ENCODE results near the gene SMIM14.
"Not testable (repeated sequence)": the region's sequence is repeated elsewhere in the genome, so short reads cannot be mapped to it uniquely, and the experiment has no call there.

SMIM14 gene

DNA sequence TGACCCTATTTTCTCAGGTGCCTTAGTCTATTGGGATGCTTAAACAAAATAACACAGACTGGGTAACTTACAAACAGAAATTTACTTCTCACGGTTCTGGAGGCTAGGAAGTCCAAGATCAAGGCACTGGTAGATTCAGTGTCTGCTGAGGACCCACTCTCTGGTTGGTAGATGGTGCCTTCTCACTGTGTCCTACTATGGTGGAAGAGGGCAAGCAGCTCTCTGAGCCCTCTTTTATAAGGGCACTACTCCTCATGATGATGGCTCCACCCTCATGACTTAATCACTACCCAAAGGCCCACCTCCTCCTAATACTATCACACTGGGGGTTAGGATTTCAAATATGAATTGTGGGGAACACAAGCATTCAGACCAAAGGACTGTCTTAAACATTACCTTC is 11.8 kb downstream of the SMIM14 start:
- Histone ChIP-seq H3K4me3 (no peak overlapping the region), H3K27ac (no peak overlapping the region)
- TF ChIP-seq, protein P1, sequence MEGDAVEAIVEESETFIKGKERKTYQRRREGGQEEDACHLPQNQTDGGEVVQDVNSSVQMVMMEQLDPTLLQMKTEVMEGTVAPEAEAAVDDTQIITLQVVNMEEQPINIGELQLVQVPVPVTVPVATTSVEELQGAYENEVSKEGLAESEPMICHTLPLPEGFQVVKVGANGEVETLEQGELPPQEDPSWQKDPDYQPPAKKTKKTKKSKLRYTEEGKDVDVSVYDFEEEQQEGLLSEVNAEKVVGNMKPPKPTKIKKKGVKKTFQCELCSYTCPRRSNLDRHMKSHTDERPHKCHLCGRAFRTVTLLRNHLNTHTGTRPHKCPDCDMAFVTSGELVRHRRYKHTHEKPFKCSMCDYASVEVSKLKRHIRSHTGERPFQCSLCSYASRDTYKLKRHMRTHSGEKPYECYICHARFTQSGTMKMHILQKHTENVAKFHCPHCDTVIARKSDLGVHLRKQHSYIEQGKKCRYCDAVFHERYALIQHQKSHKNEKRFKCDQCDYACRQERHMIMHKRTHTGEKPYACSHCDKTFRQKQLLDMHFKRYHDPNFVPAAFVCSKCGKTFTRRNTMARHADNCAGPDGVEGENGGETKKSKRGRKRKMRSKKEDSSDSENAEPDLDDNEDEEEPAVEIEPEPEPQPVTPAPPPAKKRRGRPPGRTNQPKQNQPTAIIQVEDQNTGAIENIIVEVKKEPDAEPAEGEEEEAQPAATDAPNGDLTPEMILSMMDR (IDR thresholded peaks at IDR 0.05) = no peak
- no peak for DNase-seq (ENCODE audit: low spot score)

DNA sequence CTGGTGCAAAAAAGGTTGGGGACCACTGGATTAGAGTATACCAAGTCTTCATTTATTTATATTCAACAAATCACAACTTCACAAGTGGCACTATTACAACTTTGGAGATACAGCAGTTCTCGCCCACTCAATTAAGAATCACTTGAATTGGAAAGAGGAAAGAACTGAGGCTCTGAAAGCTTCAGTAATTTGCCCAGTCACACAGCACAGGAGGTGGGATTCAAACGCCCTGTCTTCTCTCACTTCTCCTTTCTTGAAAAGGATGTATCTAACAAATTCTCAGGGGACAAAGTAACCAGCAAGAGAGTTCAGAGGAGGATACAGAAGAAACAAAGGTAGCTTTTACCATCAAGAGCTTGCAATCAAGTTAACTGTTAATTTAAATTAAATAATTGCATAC is 12.4 kb downstream of the SMIM14 start:
- TF ChIP-seq, protein P1 (IDR thresholded peaks at IDR 0.05) = no peak
- DNase-seq (ENCODE audit: low spot score) = no peak

DNA sequence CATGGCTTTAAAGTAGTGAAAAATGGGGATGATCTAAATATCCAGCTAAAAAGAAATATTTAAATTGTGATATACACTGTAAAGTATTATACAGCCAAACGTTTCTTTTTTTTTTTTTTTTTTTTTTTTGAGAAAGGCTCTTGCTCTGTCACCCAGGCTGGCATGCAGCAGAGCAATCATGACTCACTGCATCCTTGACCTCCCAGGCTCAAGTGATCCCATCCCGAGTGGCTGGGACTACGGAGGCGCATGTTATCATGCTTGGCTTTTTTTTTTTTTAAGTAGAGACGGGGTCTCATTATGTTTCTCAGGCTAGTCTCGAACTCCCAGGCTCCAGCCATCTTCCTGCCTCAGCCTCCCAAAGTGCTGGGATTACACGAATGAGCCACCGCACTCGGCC is 17.1 kb downstream of the SMIM14 start:
- Histone ChIP-seq H3K27ac (peak overlapping the region; percentile 62 to 69), H3K4me3 (no peak overlapping the region)
- TF ChIP-seq, protein P1 (IDR thresholded peaks at IDR 0.05) = no peak
- DNase-seq (ENCODE audit: low spot score) = no peak

More for the DNA sequence above, 12.4 kb downstream of the SMIM14 start:
- no peak overlapping the region for H3K27ac ChIP-seq
- no peak overlapping the region for H3K4me3 ChIP-seq

DNA sequence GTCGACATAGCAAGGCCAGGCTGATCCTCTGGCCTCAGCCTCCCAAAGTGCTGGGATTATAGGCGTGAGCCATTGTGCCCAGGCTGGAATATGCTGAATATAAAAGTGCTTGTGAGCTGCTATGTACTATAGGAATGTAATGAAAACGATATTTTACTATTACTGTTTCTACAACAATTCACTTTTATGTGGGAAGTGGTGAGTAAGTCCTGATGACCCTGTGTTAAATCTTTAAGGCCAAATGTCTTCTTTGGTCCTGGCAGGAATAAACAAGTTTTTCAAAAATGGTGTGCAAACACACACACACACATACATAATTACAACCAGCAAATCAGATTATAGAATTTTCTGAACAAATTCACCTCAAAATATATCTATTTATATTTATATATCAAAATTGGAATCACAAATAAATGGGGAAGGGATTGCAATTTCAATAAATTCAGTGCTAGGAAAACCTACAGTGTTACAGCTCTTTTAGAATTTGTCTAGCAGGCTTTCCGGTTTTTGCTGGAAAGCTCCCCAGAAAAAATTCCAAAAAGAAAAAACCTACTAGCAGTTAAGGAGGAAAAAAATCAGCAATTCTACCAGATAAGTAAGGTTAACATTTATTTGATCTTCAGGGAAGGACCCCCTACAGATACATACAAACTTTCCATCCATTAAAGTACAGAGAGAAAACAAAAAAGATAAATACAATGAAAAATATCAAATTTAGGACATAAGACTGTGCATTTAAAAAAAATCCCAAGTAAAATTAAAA is 17.9 kb downstream of the SMIM14 start:
- H3K4me3 ChIP-seq = no peak overlapping the region
- DNase-seq (ENCODE audit: low spot score) = no peak
- TF ChIP-seq, protein P1 (IDR thresholded peaks at IDR 0.05) = no peak
- H3K27ac ChIP-seq = peak overlapping the region; percentile 44 to 69

DNA sequence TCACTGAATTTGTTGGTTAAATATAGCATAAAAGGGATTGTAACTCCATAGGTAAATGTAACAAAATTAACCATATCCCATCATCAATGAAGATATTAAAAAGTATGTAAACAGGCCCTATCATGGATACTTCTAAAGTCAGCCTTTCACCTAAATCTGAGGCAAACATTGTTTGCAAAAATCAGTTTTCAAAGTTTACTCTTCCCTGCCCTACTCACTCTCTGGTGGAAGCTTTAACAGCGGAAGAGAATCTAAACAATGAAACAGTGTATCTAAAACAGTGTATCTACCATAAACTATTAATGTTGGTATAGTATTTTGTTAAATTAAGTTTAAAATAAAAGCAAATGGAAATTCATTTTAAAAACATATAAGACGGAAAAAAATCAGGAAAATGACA is 21.1 kb downstream of the SMIM14 start:
- H3K4me3 ChIP-seq = no peak overlapping the region
- no peak overlapping the region for H3K27ac ChIP-seq
- no peak for DNase-seq (ENCODE audit: low spot score)
- TF ChIP-seq, protein P1 (IDR thresholded peaks at IDR 0.05) = no peak

DNA sequence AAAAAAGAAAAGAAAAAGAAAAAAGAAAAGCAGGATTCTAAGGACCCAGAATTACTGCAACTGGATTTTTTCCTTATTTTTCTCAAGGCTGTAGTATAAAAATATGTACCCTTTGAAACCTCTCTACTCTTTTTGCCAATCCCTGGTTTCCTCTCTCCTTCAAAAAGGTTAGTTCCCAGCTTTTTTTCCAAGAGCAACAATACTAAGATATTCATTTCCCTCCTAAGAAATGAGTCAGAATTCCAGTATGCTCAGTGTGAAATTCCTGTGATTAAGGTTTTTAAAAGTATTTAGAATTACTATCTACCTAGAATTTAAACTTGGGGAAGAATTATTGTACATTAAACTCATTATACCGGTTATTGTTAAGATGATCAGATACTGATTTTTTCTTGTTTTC is 22.0 kb downstream of the SMIM14 start:
- Histone ChIP-seq H3K4me3 (no peak overlapping the region), H3K27ac (peak overlapping the region; percentile 47 to 83)
- TF ChIP-seq, protein P1 (IDR thresholded peaks at IDR 0.05) = no peak
- no peak for DNase-seq (ENCODE audit: low spot score)

DNA sequence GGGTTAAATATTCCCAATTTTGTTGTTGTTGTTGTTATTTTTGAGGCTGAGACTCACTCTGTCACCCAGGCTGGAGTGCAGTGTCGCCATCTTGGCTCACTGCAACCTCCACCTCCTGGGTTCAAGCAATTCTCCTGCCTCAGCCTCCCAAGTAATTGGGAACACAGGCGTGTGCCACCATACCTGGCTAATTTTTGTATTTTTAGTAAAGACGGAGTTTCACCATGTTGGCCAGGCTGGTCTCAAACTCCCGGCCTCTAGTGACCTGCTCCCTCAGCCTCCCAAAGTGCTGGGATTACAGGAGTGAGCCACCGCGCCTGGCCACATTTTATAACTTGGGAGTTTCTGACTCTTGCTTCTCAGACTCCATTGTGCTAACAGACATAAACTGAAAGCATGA is 22.6 kb downstream of the SMIM14 start:
- H3K4me3 ChIP-seq = peak overlapping the region; percentile 8
- H3K27ac ChIP-seq = peak overlapping the region; percentile 47 to 83
- DNase-seq (ENCODE audit: low spot score) = not testable (repeated sequence)
